ENCODE measurements around the gene IGSF3.

The IGSF3 gene

GRCh38 chr1:116699605-116700004 is 32.1 kb upstream of the IGSF3 start:
- DNase-seq (ENCODE audit: low read depth), result no peak
- no peak overlapping the region for H3K4me3 ChIP-seq (ENCODE audit: low read depth, low read length)
- TF ChIP-seq MYC (IDR thresholded peaks at IDR 0.05; ENCODE audit: low read depth, low read length), result no peak
- TF ChIP-seq POLR2A (IDR thresholded peaks at IDR 0.05; ENCODE audit: extremely low read depth, insufficient read length), result no peak
- TF ChIP-seq MAX (IDR thresholded peaks at IDR 0.05; ENCODE audit: low read depth, low read length), result no peak
- no peak for TF ChIP-seq CTCF (IDR thresholded peaks at IDR 0.05; ENCODE audit: low read depth, low read length)

- H3K4me3 ChIP-seq (ENCODE audit: low read depth, low read length), result no peak overlapping the region
- TF ChIP-seq CTCF (IDR thresholded peaks at IDR 0.05; ENCODE audit: low read depth, low read length) (no peak), MAX (IDR thresholded peaks at IDR 0.05; ENCODE audit: low read depth, low read length) (no peak)
- no peak for DNase-seq (ENCODE audit: low read depth)
Measured at GRCh38 chr1:116698244-116698595, 30.7 kb upstream of the IGSF3 start.

- H3K4me3 ChIP-seq (ENCODE audit: low read depth, low read length), result no peak overlapping the region
- no peak for DNase-seq (ENCODE audit: low read depth)
- TF ChIP-seq POLR2A (IDR thresholded peaks at IDR 0.05; ENCODE audit: extremely low read depth, insufficient read length) (no peak), CTCF (IDR thresholded peaks at IDR 0.05; ENCODE audit: low read depth, low read length) (no peak), MYC (IDR thresholded peaks at IDR 0.05; ENCODE audit: low read depth, low read length) (no peak), MAX (IDR thresholded peaks at IDR 0.05; ENCODE audit: low read depth, low read length) (no peak)
Measured at GRCh38 chr1:116697548-116698243, 30.2 kb upstream of the IGSF3 start.

- TF ChIP-seq POLR2A (IDR thresholded peaks at IDR 0.05; ENCODE audit: extremely low read depth, insufficient read length), result no peak
- TF ChIP-seq MAX (IDR thresholded peaks at IDR 0.05; ENCODE audit: low read depth, low read length), result no peak
- TF ChIP-seq MYC (IDR thresholded peaks at IDR 0.05; ENCODE audit: low read depth, low read length), result no peak
- TF ChIP-seq CTCF (IDR thresholded peaks at IDR 0.05; ENCODE audit: low read depth, low read length), result no peak
- no peak overlapping the region for H3K4me3 ChIP-seq (ENCODE audit: low read depth, low read length)
- no peak for DNase-seq (ENCODE audit: low read depth)
Measured at GRCh38 chr1:116694524-116694923, 27.0 kb upstream of the IGSF3 start.

GRCh38 chr1:116693759-116694480 is 26.4 kb upstream of the IGSF3 start:
- no peak overlapping the region for H3K4me3 ChIP-seq (ENCODE audit: low read depth, low read length)
- TF ChIP-seq MYC (IDR thresholded peaks at IDR 0.05; ENCODE audit: low read depth, low read length) (no peak), POLR2A (IDR thresholded peaks at IDR 0.05; ENCODE audit: extremely low read depth, insufficient read length) (no peak), MAX (IDR thresholded peaks at IDR 0.05; ENCODE audit: low read depth, low read length) (no peak), CTCF (IDR thresholded peaks at IDR 0.05; ENCODE audit: low read depth, low read length) (no peak)
- DNase-seq (ENCODE audit: low read depth), result no peak
